ENCODE results near the gene CCND2. TPM values are rescaled to one million over a fixed set of nuclear protein-coding genes. Genes with fewer than 3 reads are reported as not detected.

CCND2 gene
- polyA plus RNA-seq, 3 donors: 42.2 to 56.1 (median 52.6) TPM

DNA sequence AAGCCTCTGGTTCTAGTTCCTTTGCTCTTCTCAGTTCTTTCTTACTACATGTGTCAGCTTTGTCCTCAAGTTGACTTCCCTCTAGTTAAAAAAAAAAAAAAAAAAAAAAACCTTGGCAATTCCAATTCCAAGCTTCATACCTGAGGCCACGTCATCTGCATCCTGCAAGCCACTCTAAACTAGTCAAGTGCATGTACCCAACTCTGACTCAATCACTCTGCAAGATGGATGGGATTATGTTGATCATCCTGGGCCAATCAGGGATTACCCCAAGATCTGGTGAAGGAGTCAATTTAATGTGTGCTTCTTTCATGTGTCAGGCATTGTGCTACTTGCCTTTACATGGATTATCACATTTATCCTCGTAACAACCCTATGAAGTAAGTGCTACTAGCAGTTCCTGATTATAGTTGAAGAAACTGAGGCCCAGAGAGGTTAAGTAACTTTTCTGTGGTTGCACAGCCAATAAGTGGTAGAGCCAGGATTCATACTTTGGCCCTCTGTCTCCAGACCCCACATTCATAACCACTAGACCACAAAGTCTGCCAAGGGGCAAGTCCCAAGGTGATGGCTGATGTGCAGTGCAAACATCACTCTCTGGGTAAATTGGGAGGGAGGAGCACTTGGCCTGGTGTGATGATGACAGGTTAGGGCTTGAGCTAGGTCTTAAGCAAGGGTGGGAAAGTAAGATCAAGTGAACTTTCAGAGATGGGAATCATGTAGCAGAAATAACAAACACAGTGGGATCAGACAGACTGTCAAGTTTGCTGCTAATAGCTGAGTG is 17.3 kb upstream of the CCND2 start:
- DNase-seq (ENCODE audit: low read depth in 3 of 3, low spot score in 2 of 3): no peak

DNA sequence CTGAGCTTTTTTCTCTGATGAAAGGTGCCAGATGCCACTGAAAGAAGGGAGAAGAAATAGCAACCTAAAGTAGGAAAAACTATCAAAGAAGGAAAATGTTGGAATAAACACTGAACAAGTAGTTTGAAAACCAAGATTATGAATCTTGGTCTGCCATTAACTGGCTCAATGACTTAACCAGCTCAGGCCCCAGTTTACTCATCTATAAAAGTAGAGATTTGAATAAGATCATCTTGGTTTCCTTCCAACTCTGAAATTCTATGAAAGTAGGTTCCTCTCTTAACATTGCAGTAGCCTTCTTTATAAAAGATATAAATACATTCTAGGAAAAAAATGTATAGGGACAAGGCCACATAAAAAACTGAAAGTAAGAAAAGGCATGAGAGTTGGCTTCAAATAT is 16.1 kb upstream of the CCND2 start:
- no peak for DNase-seq (ENCODE audit: low read depth in 3 of 3, low spot score in 2 of 3)

GRCh38 chr12:4259099-4259498 is 14.5 kb upstream of the CCND2 start:
- DNase-seq (ENCODE audit: low read depth in 3 of 3, low spot score in 2 of 3): no peak

- no peak for DNase-seq (ENCODE audit: low read depth in 3 of 3, low spot score in 2 of 3)
Observed at GRCh38 chr12:4261655-4262054, 11.9 kb upstream of the CCND2 start.

DNA sequence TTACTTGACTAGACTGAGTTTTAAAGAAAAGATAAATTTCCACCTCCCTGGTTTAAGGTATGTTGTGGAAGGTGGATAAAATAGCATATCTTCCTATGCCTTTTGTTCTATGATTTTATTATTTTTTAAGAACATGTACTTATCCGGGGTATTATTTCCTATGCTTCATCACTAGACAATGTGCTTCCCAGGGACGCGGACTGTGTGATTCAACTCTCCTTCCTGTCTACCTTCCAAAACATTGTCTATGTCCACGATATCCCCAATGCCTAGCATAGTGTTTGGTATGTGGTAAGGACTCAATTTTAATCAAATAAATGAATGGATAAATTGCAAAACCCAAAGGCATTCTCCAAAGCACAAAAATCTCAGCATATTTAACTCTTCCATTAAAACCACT is 8.3 kb upstream of the CCND2 start:
- DNase-seq (ENCODE audit: low read depth in 3 of 3, low spot score in 2 of 3): no peak

DNA sequence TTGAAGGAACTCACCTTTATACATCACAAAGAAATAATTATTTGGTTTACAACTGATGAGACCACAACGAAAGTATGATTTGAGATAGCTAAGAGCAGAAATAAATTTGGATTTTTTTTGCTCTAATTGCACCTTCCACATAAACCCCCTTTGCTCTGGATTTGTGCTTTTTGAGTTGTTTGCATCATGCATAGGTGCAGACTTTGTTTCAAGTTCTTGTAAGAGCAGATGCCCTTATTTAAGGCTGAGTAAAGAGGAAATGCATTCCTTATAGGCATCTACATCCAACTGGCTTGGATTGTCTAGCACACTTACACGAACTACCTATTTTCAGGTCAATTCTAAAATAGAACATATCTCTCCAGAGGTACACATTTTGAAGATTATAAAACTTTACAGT is 6.6 kb upstream of the CCND2 start:
- DNase-seq (ENCODE audit: low read depth in 3 of 3, low spot score in 2 of 3): no peak

DNA sequence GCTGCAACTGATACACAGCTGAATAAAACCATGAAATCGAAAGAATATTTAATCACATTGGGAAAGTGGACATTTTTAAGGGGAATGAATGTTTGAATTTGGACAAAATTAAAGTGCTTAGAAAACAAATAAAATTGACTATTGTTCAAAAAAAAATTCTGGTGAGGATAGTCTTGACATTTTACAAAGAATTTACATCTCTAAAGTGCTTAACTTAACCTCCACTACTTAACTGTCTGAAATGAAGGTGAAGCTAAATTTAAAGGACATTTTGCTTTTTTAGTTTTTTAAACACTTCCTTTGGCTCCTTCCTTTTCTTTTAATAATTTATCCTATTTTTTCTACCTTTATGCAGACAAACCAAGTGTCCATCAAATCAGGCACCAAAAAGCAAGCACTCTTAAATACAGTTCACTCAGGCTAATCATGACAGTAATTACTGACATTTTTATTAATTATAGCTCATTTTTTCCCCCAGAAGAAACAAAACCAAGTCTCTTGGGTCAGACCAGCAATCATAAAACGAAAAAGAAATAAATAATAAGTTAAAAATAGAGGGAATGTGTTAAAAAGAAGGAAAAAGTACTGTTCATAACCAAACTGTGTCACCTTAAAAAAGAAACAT is 5.7 kb upstream of the CCND2 start:
- no peak for DNase-seq (ENCODE audit: low read depth in 3 of 3, low spot score in 2 of 3)

- DNase-seq (ENCODE audit: low read depth in 3 of 3, low spot score in 2 of 3): peak in 1 of 3 donors; percentile 65
Observed at GRCh38 chr12:4268329-4269181, 5.0 kb upstream of the CCND2 start.

DNA sequence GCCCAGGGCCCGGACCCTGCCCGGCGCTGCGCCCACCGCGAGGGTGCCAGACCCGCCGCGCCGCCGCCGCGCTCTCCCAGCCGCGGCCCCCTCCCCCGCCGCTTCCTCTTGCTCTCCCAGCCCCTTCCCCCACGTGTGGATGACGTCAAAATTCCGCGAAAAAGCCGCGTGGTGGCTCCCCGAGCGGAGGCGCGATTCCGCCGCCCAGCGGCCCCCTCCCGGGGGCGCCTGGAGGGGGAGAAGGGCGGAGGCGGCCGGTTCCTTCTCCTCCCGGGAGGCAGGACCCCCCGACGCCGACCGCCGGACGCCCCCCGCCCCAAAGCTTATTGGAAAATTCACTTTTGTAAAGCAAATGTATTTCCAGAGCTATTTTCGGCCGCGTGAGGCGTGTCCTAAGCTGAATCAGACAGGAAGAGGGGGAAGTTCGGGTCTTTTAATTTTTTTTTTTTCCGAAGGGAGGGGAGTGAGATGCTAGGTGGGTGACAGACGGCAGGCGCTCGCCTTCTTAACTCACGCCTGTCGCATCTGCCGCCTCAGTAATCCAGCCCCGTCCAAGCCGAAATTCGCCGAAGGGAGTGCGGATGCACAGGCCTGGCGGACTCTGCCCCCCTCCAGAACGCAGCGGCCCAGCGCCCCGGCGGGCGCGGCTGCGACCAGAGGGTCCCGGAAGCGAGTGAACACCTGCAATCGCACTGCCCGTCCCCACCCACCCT is 4.1 kb upstream of the CCND2 start:
- DNase-seq (ENCODE audit: low read depth in 3 of 3, low spot score in 2 of 3): peak in 2 of 3 donors; percentile 76 to 85

DNA sequence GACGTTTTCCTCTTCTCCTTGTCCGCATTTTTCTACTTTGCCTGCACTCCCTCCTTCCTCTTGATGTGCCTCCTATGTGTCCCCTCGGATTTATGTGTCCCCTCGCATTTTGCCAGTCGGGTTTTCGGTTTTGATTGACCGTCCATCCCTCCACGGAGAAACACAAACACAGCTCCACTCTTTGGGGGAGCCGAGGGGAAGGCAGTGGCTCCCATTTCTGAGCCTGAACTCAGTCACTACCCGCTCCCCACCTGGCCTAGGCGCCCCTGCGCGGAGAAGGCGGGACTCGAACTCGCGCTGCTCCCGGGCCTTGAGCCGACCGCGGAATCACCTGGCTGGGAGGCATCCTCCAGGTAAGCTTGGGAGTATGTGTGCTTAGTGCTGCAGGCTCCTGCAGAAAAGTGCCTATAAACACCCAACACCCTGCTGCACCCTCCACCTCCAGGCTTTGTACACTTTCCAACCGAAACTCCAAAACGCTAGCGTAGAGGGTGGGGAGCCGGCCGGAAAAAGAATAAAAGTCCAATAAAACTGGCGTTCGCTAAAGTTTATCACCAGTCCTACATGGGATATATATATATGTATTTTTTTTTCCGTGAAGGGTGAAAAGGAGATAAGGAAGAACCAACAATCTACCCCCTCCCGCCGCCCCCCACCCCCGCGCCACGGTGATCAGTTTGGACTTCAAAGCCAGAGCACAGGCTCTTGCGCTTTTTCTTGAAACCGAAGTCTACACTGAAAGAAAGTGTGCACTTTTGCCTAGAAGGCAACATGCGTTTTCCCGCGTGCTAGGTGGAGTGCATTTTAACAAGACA is 3.3 kb upstream of the CCND2 start:
- no peak for DNase-seq (ENCODE audit: low read depth in 3 of 3, low spot score in 2 of 3)

DNA sequence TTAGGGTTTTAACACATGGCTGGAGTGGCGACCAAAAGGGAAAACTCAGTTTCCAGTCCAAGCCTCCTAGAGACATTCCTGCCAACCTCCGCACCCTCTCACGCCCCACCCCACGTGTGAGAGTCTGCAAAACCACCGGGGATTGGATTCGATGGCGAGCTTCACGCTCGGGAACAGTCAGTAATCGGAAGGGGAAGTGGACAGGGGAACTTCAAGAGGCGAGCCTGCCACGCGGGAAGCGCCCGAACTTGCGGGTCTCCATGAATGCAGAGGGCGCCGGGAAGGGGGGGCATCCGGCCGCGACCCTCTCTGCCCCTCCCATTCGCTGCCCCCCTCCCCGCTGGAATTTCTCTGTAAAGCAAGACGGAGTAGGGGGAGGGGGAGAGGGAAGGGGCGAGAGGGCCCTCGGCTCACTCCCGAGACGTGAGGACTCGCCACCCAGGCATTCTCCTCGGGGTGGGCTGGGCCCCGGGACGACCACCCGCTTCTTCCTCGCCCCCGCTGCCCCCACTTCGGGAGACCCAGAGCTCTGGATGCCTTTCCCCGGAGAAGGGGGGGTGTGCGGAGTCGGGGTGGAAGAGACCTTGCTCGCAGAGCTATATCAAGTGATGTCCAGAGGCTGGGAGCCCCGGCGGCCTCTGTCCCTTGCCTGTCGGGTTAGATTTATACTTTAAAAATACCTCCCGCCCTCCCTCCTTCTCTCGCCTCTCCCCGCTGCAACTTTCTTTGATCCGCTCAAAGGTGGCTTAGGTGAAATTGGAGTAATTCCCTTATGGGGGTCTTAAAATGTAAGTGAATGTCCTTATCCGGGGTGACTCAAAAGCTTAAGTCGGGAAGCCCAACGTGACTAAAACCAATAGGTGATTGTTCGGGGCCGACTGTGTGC is 2.5 kb upstream of the CCND2 start:
- DNase-seq (ENCODE audit: low read depth in 3 of 3, low spot score in 2 of 3): peak in 1 of 3 donors; percentile 54

DNA sequence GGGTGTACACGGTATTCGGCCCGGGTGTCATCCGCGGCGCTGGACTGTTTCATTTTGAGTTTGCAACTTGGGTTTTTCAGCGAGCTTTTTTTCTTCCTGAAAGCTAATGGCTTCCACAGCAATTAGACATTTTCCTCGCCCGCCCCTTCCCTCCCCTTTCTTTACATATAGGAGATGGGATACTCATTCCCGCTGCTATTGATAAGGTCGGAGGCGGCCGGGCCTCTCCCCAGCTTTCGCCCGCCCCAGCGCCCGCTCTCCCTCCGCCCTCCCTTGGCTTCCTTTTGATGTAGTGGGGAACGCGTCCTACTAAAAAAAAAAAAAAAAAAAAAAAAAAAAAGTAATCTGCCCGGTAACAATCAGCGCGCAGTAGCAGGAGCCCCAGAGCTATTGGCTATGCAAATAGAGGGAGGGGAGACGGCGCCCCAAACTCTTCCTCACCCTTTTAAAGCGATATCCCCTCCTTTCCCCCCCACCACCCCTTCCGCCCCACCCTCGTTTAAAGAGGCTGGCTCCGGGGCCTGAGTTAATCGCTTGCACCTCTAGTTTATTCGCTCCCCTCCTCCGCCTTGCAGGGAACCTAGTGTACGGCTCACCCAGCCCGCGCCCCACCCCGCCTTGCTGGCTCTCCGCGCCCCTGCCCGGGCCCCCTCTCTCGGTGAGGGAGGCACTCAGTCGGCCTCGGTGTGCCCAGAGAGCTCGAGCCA is 1.7 kb upstream of the CCND2 start:
- peak in 2 of 3 donors; percentile 58 to 74 for DNase-seq (ENCODE audit: low read depth in 3 of 3, low spot score in 2 of 3)

- DNase-seq (ENCODE audit: low read depth in 3 of 3, low spot score in 2 of 3): peak in 1 of 3 donors; percentile 58
Observed at GRCh38 chr12:4272424-4273272, 914 bp upstream of the CCND2 start.

- no peak for DNase-seq (ENCODE audit: low read depth in 3 of 3, low spot score in 2 of 3)
Observed at GRCh38 chr12:4273273-4273651, 300 bp upstream of the CCND2 start.

GRCh38 chr12:4274396-4275015 is 944 bp downstream of the CCND2 start:
- peak in 1 of 3 donors; percentile 31 for DNase-seq (ENCODE audit: low read depth in 3 of 3, low spot score in 2 of 3)

GRCh38 chr12:4275016-4275869 is 1.7 kb downstream of the CCND2 start:
- DNase-seq (ENCODE audit: low read depth in 3 of 3, low spot score in 2 of 3): peak in 1 of 3 donors; percentile 57

Measured in right renal cortex interstitium (tissue), 3 donors.